HCT116 (cell line): ENCODE measurements around the gene ATF7IP. TPM values are rescaled to one million over a fixed set of nuclear protein-coding genes. Genes with fewer than 3 reads are reported as not detected.

ENCODE experiments used
- ATAC-seq: fragments of 200-7000 bp; cut with Tn5 transposase; 2 replicates; pipeline ENCODE4 v1.9.1; 2020; ENCODE audit warnings: mild to moderate bottlenecking, moderate library complexity
- BruUV-seq: library from RNA; stranded (reverse); fragments of 400-500 nt; replicated peaks from 2 replicates; lab custom pipeline; 2021; lab: Mats Ljungman, UMichigan
- CTCF ChIA-PET: fragments of 300-600 bp; sonication (Branson Sonifier 250); formaldehyde crosslinking; loops from one replicate; lab custom pipeline; 2021; ENCODE audit warnings: antibody characterized with exemption; lab: Charles Lee
- POLR2A ChIA-PET: fragments of 300-600, 350-600 bp; sonication (Branson Sonifier 250); formaldehyde crosslinking; loops from one replicate; lab custom pipeline; 2021; ENCODE audit warnings: antibody characterized with exemption; lab: Charles Lee
- RAD21 ChIA-PET, 2 experiments: fragments of 300-600 bp; sonication (Branson Sonifier 250); formaldehyde crosslinking; loops; one replicate each; lab custom pipeline; 2023; ENCODE audit warnings: low total read pairs in 2 of 2; ENCODE audit not compliant: uncharacterized antibody in 2 of 2, unreplicated experiment in 2 of 2, low non-redundant PET in 1 of 2; lab: Charles Lee
- DNase-seq: peaks from one replicate; pipeline ENCODE4 v3.0.0-alpha.2; 2010; ENCODE audit warnings: low read depth, low spot score
- H2AFZ ChIP-seq: fragments of 200-600 bp; shearing (Covaris generic), sonication (generic); 2 replicates; pipeline ENCODE4 v1.6.1; 2017; ENCODE audit warnings: low read depth, mixed run types, mixed read lengths, antibody characterized with exemption, low read length; ENCODE audit not compliant: poor library complexity, severe bottlenecking
- H3K27ac ChIP-seq: 2 replicates; pipeline ENCODE4 v1.5.1; 2012; ENCODE audit warnings: low read depth, low read length
- H3K27me3 ChIP-seq: fragments of 200-600 bp; sonication (generic); 2 replicates; pipeline ENCODE4 v1.6.1; 2016; ENCODE audit warnings: mixed run types, low read length, mixed read lengths; ENCODE audit not compliant: insufficient read depth
- H3K36me3 ChIP-seq, 2 experiments: fragments of 200-500 bp in 1 of 2; fragments of 200-600 bp in 1 of 2; sonication (Bioruptor generic) in 1 of 2; sonication (generic) in 1 of 2; 2 replicates each; pipeline versions ENCODE4 v1.5.1 to v1.6.1; 2014 to 2016; ENCODE audit warnings: low read length in 2 of 2, inconsistent platforms in 1 of 2, mixed read lengths in 1 of 2, mixed run types in 1 of 2; ENCODE audit not compliant: insufficient read depth in 2 of 2, control insufficient read depth in 1 of 2
- H3K4me1 ChIP-seq, 2 experiments: fragments of 200-600 bp in 1 of 2; sonication (generic) in 1 of 2; 2 replicates each; pipeline versions ENCODE4 v1.5.1 to v1.6.1; 2012 to 2017; ENCODE audit warnings: low read length in 2 of 2, inconsistent platforms in 1 of 2, mild to moderate bottlenecking in 1 of 2, mixed read lengths in 1 of 2, mixed run types in 1 of 2, moderate library complexity in 1 of 2; ENCODE audit not compliant: insufficient read depth in 2 of 2, control insufficient read depth in 1 of 2
- H3K4me2 ChIP-seq: fragments of 200-600 bp; sonication (generic); 2 replicates; pipeline ENCODE4 v1.6.1; 2017; ENCODE audit warnings: mixed run types, low read length, mixed read lengths
- H3K4me3 ChIP-seq, 2 experiments: fragments of 200-600 bp in 1 of 2; sonication (generic) in 1 of 2; replicated peaks in 1 of 2; 2 replicates each; pipeline ENCODE4 v1.5.1; 2011 to 2016; ENCODE audit warnings: low read length in 2 of 2, control low read depth in 1 of 2, low read depth in 1 of 2, mild to moderate bottlenecking in 1 of 2, mixed read lengths in 1 of 2, mixed run types in 1 of 2
- H3K79me2 ChIP-seq: fragments of 200-600 bp; sonication (generic); 2 replicates; pipeline ENCODE4 v1.6.1; 2017; ENCODE audit warnings: mild to moderate bottlenecking, mixed run types, low read length, moderate library complexity, mixed read lengths; ENCODE audit not compliant: insufficient read depth
- H3K9ac ChIP-seq: fragments of 200-600 bp; sonication (generic); 2 replicates; pipeline ENCODE4 v1.6.1; 2016; ENCODE audit warnings: low read length, mixed read lengths
- H3K9me2 ChIP-seq: fragments of 200-600 bp; sonication (generic), shearing (Covaris generic); 2 replicates; pipeline ENCODE4 v1.6.1; 2017; ENCODE audit warnings: mixed run types, mild to moderate bottlenecking, moderate library complexity; ENCODE audit not compliant: insufficient read depth
- H3K9me3 ChIP-seq, 2 experiments: fragments of 200-500 bp in 1 of 2; fragments of 200-600 bp in 1 of 2; sonication (Bioruptor generic) in 1 of 2; sonication (generic) in 1 of 2; 2 replicates each; pipeline ENCODE4 v1.6.1; 2014 to 2017; ENCODE audit warnings: low read length in 2 of 2, mixed read lengths in 2 of 2, inconsistent platforms in 1 of 2, low read depth in 1 of 2, mild to moderate bottlenecking in 1 of 2, mixed run types in 1 of 2, moderate library complexity in 1 of 2; ENCODE audit not compliant: control insufficient read depth in 1 of 2, insufficient read depth in 1 of 2
- H4K20me1 ChIP-seq: fragments of 200-600 bp; sonication (generic), shearing (Covaris generic); 2 replicates; pipeline ENCODE4 v1.6.1; 2017; ENCODE audit warnings: mixed run types, mild to moderate bottlenecking, moderate library complexity; ENCODE audit not compliant: insufficient read depth
- CTCF ChIP-seq, 3 experiments: fragments of 200-600 bp in 1 of 3; sonication (generic) in 1 of 3; IDR thresholded peaks in 2 of 3; conservative IDR thresholded peaks in 1 of 3; 2 replicates each; pipeline ENCODE4 v1.5.1; 2012 to 2017; ENCODE audit warnings: low read depth in 2 of 3, low read length in 2 of 3, antibody characterized with exemption in 1 of 3, borderline replicate concordance in 1 of 3, control low read depth in 1 of 3, mild to moderate bottlenecking in 1 of 3, mixed read lengths in 1 of 3, mixed run types in 1 of 3, moderate library complexity in 1 of 3; ENCODE audit not compliant: insufficient read depth in 1 of 3
- ELF1 ChIP-seq: IDR thresholded peaks from 2 replicates; pipeline ENCODE4 v1.6.1; 2012; ENCODE audit warnings: low read depth, borderline replicate concordance
- EZH2phosphoT487 ChIP-seq: fragments of 200-600 bp; IDR thresholded peaks from 2 replicates; pipeline ENCODE4 v1.6.1; 2018; ENCODE audit warnings: antibody characterized with exemption, borderline replicate concordance
- FOSL1 ChIP-seq: IDR thresholded peaks from 2 replicates; pipeline ENCODE4 v1.6.1; 2012; ENCODE audit warnings: low read depth
- JUND ChIP-seq: IDR thresholded peaks from 2 replicates; pipeline ENCODE4 v1.6.1; 2012
- MAX ChIP-seq: IDR thresholded peaks from 2 replicates; pipeline ENCODE4 v1.6.1; 2012
- POLR2A ChIP-seq: IDR thresholded peaks from 2 replicates; pipeline ENCODE4 v1.7.0; 2011; ENCODE audit warnings: borderline replicate concordance; ENCODE audit not compliant: insufficient read depth, insufficient read length; ENCODE audit errors: extremely low read depth
- POLR2AphosphoS5 ChIP-seq: IDR thresholded peaks from 2 replicates; pipeline ENCODE4 v1.6.1; 2011; ENCODE audit warnings: mild to moderate bottlenecking, low read depth, low read length, moderate library complexity
- RAD21 ChIP-seq: IDR thresholded peaks from 2 replicates; pipeline ENCODE4 v1.6.1; 2012; ENCODE audit warnings: low read depth, mild to moderate bottlenecking
- SIN3A ChIP-seq: IDR thresholded peaks from 2 replicates; pipeline ENCODE4 v1.6.1; 2012; ENCODE audit warnings: low read depth
- SP1 ChIP-seq: IDR thresholded peaks from 2 replicates; pipeline ENCODE4 v1.6.1; 2012; ENCODE audit warnings: low read depth
- SRF ChIP-seq: IDR thresholded peaks from 2 replicates; pipeline ENCODE4 v1.6.1; 2012; ENCODE audit warnings: low read depth
- YY1 ChIP-seq: IDR thresholded peaks from 2 replicates; pipeline ENCODE4 v1.6.1; 2011; ENCODE audit warnings: low read length, low read depth, moderate library complexity, mild to moderate bottlenecking; ENCODE audit not compliant: insufficient replicate concordance; ENCODE audit errors: extremely low read depth
- ZFX ChIP-seq: fragments of 450-650 bp; IDR thresholded peaks from 2 replicates; pipeline ENCODE4 v1.6.1; 2017
- intact Hi-C: fragments of 100-400 bp; cut with micrococcal nuclease; formaldehyde crosslinking; loops from 2 replicates; pipeline ENCODE4 v1.10.0; 2022
- total RNA-seq: library from RNA; stranded (reverse); gene quantifications from one replicate; pipeline ENCODE4 v1.2.1, GENCODE V29; 2021; ENCODE audit not compliant: unreplicated experiment
- TF ChIP-seq, protein P1 (sequence below): IDR thresholded peaks from 2 replicates; pipeline ENCODE4 v1.6.1; 2011; ENCODE audit warnings: mild to moderate bottlenecking, low read length, moderate library complexity; ENCODE audit not compliant: insufficient replicate concordance; ENCODE audit errors: extremely low read depth

ATF7IP gene
- total RNA-seq, 1 experiment from 2014 or later, result 38.6 TPM

- Histone ChIP-seq H3K9me3 (no peaks in the 10 kb centered on the region), H3K9me2 (no peaks in the 10 kb centered on the region), H3K27me3 (no peaks in the 10 kb centered on the region), H3K4me3 (no peak overlapping the region), H3K79me2 (no peaks in the 10 kb centered on the region; the same call in 1 of the 2 replicates), H3K4me2 (no peak overlapping the region), H3K4me1 (no peaks in the 10 kb centered on the region), H3K36me3 (peaks cover 4% of the 10 kb centered on the region in 2 experiments; a peak in 2 of 4 replicates), H4K20me1 (no peaks in the 10 kb centered on the region), H3K27ac (no peak overlapping the region), H3K9ac (no peak overlapping the region), H2AFZ (no peak overlapping the region)
- TF ChIP-seq YY1 (no peak), ELF1 (no peak), POLR2A (no peak), FOSL1 (no peak), MAX (no peak), JUND (no peak), SRF (no peak), SIN3A (no peak), CTCF (IDR thresholded peaks at IDR 0.05 in 2 of 3, conservative IDR thresholded peaks at IDR 0.05 in 1 of 3; ENCODE audit: borderline replicate concordance in 1 of 3, insufficient read depth in 1 of 3, low read depth in 2 of 3, low read length in 2 of 3) (no peak), ZFX (no peak), POLR2AphosphoS5 (no peak), SP1 (no peak), RAD21 (no peak), EZH2phosphoT487 (no peak)
- TF ChIP-seq, protein P1, sequence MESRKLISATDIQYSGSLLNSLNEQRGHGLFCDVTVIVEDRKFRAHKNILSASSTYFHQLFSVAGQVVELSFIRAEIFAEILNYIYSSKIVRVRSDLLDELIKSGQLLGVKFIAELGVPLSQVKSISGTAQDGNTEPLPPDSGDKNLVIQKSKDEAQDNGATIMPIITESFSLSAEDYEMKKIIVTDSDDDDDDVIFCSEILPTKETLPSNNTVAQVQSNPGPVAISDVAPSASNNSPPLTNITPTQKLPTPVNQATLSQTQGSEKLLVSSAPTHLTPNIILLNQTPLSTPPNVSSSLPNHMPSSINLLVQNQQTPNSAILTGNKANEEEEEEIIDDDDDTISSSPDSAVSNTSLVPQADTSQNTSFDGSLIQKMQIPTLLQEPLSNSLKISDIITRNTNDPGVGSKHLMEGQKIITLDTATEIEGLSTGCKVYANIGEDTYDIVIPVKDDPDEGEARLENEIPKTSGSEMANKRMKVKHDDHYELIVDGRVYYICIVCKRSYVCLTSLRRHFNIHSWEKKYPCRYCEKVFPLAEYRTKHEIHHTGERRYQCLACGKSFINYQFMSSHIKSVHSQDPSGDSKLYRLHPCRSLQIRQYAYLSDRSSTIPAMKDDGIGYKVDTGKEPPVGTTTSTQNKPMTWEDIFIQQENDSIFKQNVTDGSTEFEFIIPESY, result no peak
- no TSS peak for BruUV-seq
- CTCF ChIA-PET, result no interaction called here
- RAD21 ChIA-PET, result no interaction called here
- POLR2A ChIA-PET, result no interaction called here
- DNase-seq (no peak), ATAC-seq (no peak)
- intact Hi-C loops, result no loop called here
Observed at GRCh38 chr12:14443531-14443930, 78.0 kb downstream of the ATF7IP start.
